DMS53 treated with DMSO at 0.1 percent for 48 hours (cell line): ENCODE results near the gene TRIM49C.
"Not testable (repeated sequence)": the region's sequence is repeated elsewhere in the genome, so short reads cannot be mapped to it uniquely, and the experiment has no call there.

Experiments
- DNase-seq: peaks from one replicate; lab custom pipeline; 2025; ENCODE audit not compliant: unreplicated experiment; lab: John Stamatoyannopoulos, UW

The TRIM49C gene, protein sequence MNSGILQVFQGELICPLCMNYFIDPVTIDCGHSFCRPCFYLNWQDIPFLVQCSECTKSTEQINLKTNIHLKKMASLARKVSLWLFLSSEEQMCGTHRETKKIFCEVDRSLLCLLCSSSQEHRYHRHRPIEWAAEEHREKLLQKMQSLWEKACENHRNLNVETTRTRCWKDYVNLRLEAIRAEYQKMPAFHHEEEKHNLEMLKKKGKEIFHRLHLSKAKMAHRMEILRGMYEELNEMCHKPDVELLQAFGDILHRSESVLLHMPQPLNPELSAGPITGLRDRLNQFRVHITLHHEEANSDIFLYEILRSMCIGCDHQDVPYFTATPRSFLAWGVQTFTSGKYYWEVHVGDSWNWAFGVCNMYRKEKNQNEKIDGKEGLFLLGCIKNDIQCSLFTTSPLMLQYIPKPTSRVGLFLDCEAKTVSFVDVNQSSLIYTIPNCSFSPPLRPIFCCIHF

DNA sequence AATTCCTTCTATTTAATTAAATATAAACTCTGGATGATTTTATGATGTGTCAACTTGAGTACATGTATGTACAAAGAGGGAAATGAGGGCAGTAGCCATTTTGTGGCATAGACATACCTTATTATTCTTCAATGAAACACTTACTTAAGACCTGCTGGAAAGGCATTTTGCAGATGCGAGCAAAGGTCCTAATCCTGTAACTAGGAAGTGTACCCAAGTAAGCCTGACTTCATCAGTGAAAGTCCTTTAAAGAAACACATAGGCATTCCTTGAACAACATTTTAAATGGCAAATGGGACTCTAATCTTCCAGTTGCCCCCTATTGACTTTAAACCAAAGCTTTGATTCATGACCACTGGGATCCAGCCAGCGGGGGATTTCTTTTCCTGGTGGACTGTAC lies at the start of gene TRIM49C:
TRIM49C (plus strand) TSS at position 301 of the 400 bp plus-strand sequence. CDS start 4,106 bp downstream, outside the sequence.
- not testable (repeated sequence) for DNase-seq

DNA sequence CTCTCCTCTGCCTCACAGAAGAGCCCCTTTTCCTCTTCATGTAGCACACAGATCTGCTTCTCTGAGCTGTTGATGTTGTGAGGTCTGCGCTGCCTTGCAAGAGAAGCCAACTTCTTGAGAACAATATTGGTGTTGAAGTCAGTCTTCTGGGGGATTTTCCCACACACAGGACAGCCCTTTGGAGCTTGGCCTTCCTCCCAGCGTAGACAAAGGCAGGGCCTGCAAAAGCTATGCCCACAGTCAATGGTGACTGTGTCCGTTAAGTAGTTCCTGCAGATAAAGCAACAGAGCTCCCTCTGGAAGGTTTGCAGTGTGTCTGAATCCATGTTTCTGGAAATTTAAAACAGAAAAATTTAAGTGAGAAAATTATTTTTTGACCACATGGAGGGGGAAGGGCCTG lies 6.7 kb upstream of the TRIM49C start:
- not testable (repeated sequence) for DNase-seq

DNA sequence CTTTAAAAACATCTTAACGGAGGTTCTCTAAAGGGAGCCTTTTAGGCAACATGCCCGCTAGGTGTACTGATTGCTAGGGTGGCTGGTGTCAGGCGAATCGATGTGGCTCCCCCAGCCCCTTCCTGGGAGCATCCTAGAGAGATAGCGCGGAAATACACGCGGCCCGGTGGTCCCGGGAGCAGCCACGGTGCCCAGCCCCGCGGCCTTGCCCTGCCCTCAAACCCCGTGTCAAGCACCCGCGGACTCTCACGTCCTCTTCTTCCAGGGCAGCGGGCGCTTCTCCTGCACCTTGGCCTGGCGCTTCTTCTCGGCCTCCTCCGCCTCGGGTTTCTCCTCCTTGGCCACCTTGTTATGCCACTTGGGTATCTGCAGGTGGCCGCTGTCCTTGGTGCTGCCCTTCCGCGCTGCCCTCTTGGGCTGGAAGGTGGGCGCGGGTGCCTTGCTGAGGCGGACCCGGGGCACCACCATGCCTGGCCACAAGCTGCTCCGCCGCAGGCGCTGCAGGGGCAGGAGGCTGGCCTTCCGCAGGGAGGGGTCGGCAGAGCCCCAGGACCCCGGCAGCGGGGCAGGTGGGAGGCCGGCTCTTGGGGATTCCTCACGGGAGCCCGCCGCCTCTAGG lies 20.8 kb downstream of the TRIM49C start:
- not testable (repeated sequence) for DNase-seq

DNA sequence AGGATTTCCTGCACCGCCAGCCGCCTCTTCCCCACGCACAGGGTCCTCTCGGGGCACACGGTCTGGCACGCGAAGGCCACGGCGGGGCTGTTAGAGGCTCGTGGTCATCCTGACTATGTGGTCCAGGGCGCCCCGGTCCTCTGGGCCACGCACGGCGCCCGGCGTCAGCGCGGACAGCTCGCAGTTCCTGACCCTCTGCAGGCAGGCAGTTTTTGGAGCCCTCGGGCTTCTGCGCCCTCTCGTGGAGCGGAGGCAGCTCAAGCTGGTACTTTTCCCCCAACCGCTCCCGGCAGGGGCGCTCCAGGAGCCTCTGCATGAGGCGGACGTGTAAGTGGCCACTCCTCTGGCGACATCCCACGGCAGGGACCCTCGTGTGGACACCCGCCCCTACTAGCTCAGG lies 21.4 kb downstream of the TRIM49C start:
- not testable (repeated sequence) for DNase-seq

DNA sequence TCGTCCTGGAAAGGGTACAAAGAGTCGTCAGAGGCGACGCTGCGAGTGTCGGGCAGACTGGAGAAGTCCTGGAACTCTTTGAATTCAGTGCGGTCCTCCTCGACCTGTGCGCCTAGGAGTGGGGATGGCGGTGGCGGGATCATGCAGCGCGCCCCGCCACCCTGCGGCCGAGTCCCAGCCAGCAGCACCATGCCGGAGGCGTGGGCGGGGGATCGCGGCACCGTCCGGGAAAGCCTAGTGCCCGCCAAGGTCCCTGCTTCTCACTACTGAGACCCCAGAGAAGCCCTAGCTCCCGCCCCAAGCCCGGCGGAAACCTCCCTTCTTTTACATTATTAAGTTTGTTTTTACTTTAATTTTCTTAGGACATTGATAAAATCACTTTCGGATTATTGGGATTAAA lies 22.6 kb downstream of the TRIM49C start:
- DNase-seq = not testable (repeated sequence)

DNA sequence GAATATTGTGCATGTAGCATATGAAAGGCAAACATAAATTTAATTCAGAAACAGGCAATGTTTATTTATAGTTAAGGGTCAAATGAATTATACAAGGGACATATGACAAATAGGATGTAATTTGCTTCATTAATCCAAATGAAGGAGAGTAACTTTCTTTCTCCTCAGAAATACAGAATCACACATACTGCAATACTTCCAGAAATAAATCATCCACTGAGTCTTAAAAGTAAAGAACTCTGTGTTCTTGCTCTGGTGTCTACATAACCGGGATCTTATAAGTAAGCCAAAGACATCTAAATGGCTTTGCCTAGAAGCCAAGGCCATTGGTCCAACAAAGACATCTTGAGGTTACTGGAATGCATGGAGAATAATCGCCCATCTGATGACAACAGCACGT lies 54.7 kb downstream of the TRIM49C start, which contains the start of gene UBTFL1:
UBTFL1 (plus strand) TSS at position 301 of the 400 bp plus-strand sequence; CDS start at position 301, 0 bp downstream.
- DNase-seq = not testable (repeated sequence)

DNA sequence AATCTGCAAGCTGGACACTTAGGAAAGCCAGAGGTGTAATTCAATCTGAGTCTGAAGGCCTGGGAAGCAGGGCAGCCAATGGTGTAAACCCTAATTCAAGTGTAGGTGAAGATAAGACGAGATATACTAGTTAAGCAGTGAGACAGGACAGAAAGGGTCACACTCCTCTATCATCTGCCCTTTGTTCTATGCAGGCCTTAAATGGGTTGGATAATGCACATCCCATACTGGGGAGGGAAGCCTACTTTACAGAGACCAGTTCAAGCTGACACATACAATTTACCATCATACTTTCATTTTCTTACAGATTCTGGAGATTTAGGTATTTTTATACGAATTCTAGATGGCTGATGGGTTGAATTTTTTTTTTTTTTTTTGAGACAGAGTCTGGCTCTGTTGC lies 57.8 kb downstream of the TRIM49C start:
- DNase-seq = not testable (repeated sequence)
